GM20000 (cell line): ENCODE data around the gene TMEM169.
A peak's percentile ranks its signal among the peaks of the same experiment; 100 is the strongest.

Experiments
- DNase-seq: peaks from one replicate; pipeline ENCODE4 v3.0.0; 2012; ENCODE audit warnings: low spot score
- CTCF ChIP-seq: IDR thresholded peaks from 2 replicates; pipeline ENCODE4 v1.5.1; 2012; ENCODE audit warnings: mild to moderate bottlenecking, control low read depth; ENCODE audit errors: extremely low read depth, missing control alignments

TMEM169 gene

GRCh38 chr2:216112926-216113325 lies 31.2 kb downstream of the TMEM169 start:
- DNase-seq = no peak
- TF ChIP-seq CTCF = no peak

GRCh38 chr2:216113572-216113971 lies 31.9 kb downstream of the TMEM169 start:
- no peak for TF ChIP-seq CTCF
- peak; percentile 42 for DNase-seq

- TF ChIP-seq CTCF = no peak
- no peak for DNase-seq
Observed at GRCh38 chr2:216114382-216114713, 32.6 kb downstream of the TMEM169 start.

GRCh38 chr2:216114714-216115531 lies 33.2 kb downstream of the TMEM169 start:
- TF ChIP-seq CTCF = peak; percentile 85
- peak; percentile 92 for DNase-seq

GRCh38 chr2:216116418-216116817 lies 34.7 kb downstream of the TMEM169 start:
- no peak for TF ChIP-seq CTCF
- DNase-seq = no peak

GRCh38 chr2:216117561-216118340 lies 36.0 kb downstream of the TMEM169 start:
- no peak for DNase-seq
- TF ChIP-seq CTCF = no peak

GRCh38 chr2:216118474-216118873 lies 36.8 kb downstream of the TMEM169 start:
- DNase-seq = no peak
- no peak for TF ChIP-seq CTCF
